ENCODE results near the gene GPR32.

The GPR32 gene

GRCh38 chr19:50785329-50785728, 15.1 kb downstream of the GPR32 start (continued):
- TF ChIP-seq PATZ1 (tag by site-specific recombination; IDR thresholded peaks at IDR 0.05): no peak
- no peak for TF ChIP-seq IKZF3 (tag by site-specific recombination; IDR thresholded peaks at IDR 0.05)
- TF ChIP-seq ZNF202 (tag by site-specific recombination; IDR thresholded peaks at IDR 0.05; ENCODE audit: borderline replicate concordance): no peak
- no peak for TF ChIP-seq ZXDB (tag by site-specific recombination; IDR thresholded peaks at IDR 0.05)
- no peak for TF ChIP-seq ZNF426 (tag by site-specific recombination; IDR thresholded peaks at IDR 0.05)

GRCh38 chr19:50790396-50790795, 20.1 kb downstream of the GPR32 start, which contains the start of gene ACP4:
TSS of gene ACP4 (plus strand) at chr19:50790415. CDS start at chr19:50790415, 0 bp downstream.
- no peak within 1 kb of the TSS for H3K4me3 ChIP-seq (ENCODE audit: low read depth, low read length)
- H3K9me3 ChIP-seq (ENCODE audit: control insufficient read depth, insufficient read depth, low read depth, low read length): no peaks in the 10 kb centered on the region
- peaks cover 4% of the 10 kb centered on the region; the same call in 1 of the 2 replicates for H3K4me1 ChIP-seq (ENCODE audit: control insufficient read depth, insufficient read depth, low read length)
- CTCF ChIA-PET: interaction anchor here (9.4 kb wide), 1 partner anchor 131 kb away, joined by 79 read pairs; no protein-coding TSS in a partner anchor
- H3K36me3 ChIP-seq (ENCODE audit: control insufficient read depth in 2 of 2, insufficient read depth in 1 of 2, low read length in 2 of 2): peaks cover 0 to 3% of the 10 kb centered on the region in 2 experiments; a peak in 1 of 3 replicates
- H3K27ac ChIP-seq (ENCODE audit: extremely low read depth, low read depth, low read length): no peak within 1 kb of the TSS
- POLR2A ChIA-PET: interaction anchor here (7.9 kb wide), 1 partner anchor 12 kb away, joined by 85 read pairs; no protein-coding TSS in a partner anchor
- TF ChIP-seq ZBTB10 (tag by site-specific recombination; IDR thresholded peaks at IDR 0.05) (no peak), ZNF548 (tag by site-specific recombination; IDR thresholded peaks at IDR 0.05) (no peak), ZFP41 (tag by site-specific recombination; IDR thresholded peaks at IDR 0.05; ENCODE audit: borderline replicate concordance) (no peak), ZNF624 (tag by site-specific recombination; IDR thresholded peaks at IDR 0.05) (no peak), INSM2 (tag by site-specific recombination; IDR thresholded peaks at IDR 0.05) (no peak), ZNF623 (tag by site-specific recombination; IDR thresholded peaks at IDR 0.05) (no peak), REPIN1 (tag by site-specific recombination; IDR thresholded peaks at IDR 0.05; ENCODE audit: low read depth) (no peak), BCL11A (tag by site-specific recombination; IDR thresholded peaks at IDR 0.05; ENCODE audit: low read depth) (no peak), ZNF664 (tag by site-specific recombination; IDR thresholded peaks at IDR 0.05) (no peak), ZNF426 (tag by site-specific recombination; IDR thresholded peaks at IDR 0.05) (no peak), ZNF621 (tag by site-specific recombination; IDR thresholded peaks at IDR 0.05) (no peak), ZNF121 (tag by site-specific recombination; IDR thresholded peaks at IDR 0.05) (no peak), ZNF416 (tag by site-specific recombination; IDR thresholded peaks at IDR 0.05) (no peak), ZFP69B (tag by site-specific recombination; IDR thresholded peaks at IDR 0.05) (no peak), RBAK (tag by site-specific recombination; IDR thresholded peaks at IDR 0.05) (no peak)
